Stimulated activated CD4-positive, alpha-beta T cell treated with anti-CD3 and anti-CD28 coated beads, Interleukin-4, amount 100 ng/mL, for 48 hours (primary cell): Measurements from ENCODE around the gene OR7C1.
A peak's percentile ranks its signal among the peaks of the same experiment; 100 is the strongest.
"Not testable (repeated sequence)": the region's sequence is repeated elsewhere in the genome, so short reads cannot be mapped to it uniquely, and the experiment has no call there.

Experiments used
- DNase-seq, 2 donors: peaks; one replicate each; pipeline ENCODE4 v3.0.0-alpha.2; 2020; ENCODE audit warnings: low read depth in 2 of 2

Gene OR7C1

DNA sequence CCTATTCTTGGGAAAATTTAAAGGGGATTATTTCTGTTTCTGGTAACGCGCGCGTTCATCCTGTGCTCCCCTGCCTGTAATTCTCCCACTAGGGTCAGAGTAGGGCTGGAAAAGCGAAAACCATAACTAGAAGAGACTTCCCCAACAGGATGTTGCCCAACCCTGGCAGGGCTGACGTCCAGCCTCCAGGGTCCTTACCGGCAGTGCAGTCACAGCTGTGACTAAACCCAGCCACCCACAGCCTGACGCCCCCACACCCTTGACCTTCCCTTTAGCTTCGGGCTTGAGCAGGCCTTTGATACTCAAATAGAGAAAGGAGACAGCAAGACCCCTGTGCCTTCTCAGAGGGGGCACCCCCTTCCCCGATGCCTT lies 50.3 kb downstream of the OR7C1 start:
- DNase-seq: peak in 1 of 2 donors; percentile 19

DNA sequence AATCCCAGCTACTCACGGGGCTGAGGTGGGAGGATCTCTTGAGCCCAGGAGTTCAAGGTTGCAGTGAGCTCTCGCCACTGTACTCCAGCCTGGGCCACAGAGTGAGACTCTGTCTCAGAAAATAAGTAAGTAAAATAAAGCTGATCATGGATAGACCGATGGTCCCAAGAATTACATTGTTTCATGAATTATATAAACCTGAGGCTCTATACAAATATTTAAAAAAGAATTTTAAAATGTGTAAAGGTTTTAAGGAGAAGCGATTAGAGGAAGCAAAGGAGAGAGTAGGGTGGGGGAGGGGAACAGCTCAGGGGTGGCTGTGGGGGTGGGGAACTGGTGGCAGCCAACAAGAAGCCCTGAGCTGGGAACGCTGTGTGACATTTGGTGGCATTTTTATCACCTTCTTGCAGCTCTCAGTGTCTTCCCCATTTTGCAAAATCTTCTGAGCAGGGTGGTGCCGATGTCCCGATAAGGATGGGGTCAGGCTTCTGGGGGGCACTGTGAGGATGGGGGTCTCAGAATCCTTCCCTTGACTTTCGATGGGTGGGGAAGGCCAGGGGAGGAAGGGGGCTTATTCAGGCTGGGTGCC lies 51.5 kb downstream of the OR7C1 start:
- not testable (repeated sequence) for DNase-seq

DNA sequence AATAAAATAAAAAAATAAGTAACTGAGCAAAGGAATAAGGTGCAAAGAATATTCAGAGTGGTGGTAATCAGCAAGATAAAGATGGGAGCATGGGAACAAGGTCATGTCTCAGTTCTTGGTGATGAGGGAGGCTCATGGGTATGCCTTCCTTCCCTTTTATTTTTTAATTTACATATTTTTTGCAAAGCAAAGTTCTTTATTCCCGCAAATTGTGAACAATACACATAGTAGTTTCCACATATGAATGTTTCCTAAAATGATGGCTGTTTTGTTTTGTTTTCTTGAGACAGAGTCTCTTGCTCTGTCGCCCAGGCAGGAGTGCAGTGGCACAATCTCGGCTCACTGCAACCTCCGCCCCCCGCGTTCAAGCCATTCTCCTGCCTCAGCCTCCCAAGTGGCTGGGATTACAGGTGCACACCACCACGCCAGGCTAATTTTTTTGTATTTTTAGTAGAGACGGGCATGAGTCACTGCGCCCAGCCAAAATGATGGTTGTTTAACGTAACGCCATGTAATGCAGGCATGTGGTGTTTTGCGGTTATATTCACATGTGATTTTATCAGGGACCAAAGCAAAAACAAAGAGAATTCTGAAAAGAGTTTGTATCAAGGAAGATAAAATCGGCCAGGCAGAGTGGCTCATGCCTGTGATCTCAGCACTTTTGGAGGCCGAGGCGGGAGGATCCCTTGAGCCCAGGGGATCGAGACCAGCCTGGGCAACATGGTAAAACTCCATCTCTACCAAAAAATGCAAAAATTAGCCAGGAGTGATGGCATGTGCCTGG lies 52.2 kb downstream of the OR7C1 start:
- no peak for DNase-seq

DNA sequence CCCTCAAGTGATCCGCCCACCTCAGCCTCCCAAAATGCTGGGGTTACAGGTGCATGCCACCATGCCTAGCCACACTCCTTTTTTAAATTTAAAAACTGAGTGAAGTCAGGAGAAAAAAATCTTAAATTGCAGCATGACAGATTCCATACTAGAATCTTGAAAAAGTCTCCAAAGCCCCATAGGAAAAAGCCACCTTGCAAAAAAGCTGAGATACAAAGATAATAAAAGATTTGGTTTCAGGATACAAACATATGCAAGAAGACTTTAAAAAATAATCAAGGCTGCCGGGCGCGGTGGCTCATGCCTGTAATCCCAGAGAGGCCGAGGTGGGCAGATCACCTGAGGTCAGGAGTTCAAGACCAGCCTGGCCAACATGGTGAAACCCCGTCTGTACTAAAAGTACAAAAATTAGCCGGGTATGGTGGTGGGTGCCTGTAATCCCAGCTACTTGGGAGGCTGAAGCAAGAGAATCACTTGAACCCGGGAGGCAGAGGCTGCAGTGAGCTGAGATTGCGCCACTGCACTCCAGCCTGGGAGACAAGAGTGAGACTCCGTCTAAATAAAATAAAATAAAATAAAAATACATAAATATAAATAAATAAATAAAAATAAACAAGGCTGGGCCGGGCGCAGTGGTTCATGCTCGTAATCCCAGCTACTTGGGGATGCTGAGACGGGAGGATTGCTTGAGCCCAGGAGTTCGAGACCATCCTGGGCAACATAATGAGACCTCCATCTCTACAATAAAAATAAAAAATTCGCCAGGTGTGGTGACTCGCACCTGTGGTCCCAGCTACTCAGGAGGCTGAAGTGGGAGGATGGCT lies 53.1 kb downstream of the OR7C1 start:
- DNase-seq: not testable (repeated sequence)

DNA sequence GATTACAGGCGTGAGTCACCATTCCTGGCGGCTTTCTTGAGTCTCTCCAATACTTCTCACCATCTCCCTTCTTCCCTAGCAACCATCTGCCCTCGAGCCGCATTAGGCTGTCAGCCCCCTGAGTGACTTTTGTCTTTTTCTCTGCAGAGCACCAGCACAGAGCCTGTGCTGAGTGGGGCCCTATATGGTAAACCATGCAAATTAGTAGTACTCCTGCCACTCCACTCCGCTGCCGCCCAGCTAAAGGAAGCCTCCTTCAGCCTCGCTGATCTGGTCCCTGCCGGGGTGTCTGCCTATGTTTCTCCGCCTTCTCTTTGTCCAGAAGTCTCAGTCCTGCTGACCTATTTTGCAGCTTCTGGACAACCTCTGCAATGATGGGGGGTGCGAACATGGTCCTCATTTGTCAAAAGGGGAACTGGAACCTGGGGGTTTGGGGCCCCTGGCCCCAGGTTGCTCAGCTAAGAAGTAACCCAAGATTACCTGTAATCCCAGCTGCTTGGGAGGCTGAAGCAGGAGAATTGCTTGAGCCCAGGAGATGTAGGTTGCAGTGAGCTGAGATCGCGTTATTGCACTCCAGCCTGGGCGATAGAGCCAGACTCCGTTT lies 54.3 kb downstream of the OR7C1 start:
- DNase-seq: not testable (repeated sequence)

DNA sequence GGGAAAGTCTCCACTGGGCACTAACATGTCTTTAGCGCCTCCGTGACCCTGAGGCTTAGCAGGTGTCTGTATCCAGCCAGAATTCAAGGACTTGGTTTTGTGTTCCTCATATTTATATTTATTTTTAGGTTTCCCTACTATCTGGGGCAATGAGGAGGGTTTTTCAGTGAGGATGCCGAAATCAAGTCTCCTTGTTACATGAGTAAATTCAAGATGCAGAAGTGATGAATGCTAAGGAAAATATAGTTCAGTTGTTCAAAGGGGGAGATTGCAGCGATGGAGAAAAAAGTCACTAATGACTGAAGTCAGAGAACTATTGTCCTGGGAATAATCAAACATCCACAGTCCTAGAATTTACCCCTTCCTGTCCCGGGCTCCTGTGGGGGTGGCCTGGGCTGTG lies 55.8 kb downstream of the OR7C1 start:
- no peak for DNase-seq

DNA sequence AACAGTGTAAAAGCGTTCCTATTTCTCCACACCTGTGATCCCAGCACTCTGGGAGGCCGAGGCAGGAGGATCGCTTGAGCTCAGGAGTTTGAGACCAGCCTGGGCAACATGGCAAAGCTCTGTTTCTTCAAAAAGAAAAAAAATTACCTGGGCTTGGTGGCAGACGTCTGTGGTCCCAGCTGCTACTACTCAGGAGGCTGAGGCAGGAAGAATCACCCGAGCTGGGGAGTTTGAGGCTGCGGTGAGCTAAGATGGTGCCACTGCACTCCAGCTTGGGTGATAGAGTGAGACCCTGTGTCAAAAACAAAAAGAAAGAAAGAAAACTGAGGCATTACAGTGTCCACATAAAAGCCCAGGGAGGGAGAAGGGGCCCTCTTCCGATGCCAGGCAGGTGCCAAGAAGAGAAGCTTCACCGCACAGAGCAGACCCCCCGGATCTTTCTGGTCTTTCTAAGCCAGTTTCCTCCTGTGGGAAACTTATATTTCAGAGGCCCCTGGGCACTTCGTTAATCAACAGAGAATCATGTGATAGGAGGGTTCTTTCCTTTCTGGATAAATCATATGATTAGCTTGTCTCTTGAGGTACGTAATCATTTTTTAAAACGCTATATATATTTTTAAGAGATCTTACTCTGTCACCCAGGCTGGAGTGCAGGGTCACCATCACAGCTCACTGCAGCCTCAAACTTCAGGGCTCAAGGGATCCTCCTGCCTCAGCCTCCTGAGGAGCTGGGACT lies 56.7 kb downstream of the OR7C1 start, which contains the start of gene ADGRE2:
Gene ADGRE2 (minus strand): TSS at position 451 of the 736 bp plus-strand sequence. CDS start 1,804 bp downstream, outside the sequence.
- not testable (repeated sequence) for DNase-seq

DNA sequence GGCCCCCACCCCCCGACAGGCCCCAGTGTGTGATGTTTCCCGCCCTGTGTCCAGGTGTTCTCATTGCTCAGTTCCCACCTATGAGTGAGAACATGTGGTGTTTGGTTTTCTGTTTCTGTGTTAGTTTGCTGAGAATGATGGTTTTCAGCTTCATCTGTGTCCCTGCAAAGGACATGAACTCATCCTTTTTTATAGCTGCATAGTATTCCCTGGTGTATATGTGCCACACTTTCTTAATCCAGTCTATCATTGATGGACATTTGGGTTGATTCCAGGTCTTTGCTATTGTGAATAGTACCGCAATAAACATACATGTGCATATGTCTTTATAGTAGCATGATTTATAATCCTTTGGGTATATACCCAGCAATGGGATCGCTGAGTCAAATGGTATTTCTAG lies 57.3 kb downstream of the OR7C1 start:
- DNase-seq: not testable (repeated sequence)

DNA sequence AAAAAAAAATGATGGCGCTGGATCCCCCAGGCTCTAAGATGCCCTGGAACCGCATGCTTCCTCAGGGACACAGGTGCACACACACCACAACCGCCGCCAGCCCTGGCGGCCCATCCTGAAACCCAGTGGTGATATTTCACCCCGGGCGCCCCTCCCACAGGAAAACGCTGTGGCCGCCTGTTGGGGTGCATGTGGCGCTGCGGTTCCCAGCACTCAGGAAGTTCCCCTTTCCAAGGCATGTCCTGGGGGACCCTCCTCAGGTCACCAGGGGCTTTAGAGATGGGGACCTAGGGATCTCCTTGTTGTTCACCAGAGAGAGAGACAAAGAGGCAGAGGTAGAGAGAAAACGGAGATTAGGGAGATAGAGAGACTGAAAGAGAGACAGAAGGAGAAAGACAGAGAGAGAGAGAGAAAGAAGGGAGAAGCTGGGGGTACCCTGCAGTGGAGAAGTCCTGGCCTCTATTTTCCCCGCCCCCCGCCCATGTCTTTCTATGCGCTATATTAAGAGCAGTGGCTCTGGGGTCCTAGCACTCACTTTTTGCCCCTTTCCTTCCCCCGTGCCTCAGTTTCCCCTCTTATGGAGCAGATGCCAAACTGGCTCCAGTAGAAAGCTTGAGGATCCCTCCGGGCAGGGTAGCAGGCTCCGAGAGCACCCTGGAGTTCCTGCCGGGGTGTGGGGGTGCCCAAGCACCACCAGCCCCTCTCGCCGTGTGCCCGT lies 59.0 kb downstream of the OR7C1 start:
- DNase-seq: no peak

DNA sequence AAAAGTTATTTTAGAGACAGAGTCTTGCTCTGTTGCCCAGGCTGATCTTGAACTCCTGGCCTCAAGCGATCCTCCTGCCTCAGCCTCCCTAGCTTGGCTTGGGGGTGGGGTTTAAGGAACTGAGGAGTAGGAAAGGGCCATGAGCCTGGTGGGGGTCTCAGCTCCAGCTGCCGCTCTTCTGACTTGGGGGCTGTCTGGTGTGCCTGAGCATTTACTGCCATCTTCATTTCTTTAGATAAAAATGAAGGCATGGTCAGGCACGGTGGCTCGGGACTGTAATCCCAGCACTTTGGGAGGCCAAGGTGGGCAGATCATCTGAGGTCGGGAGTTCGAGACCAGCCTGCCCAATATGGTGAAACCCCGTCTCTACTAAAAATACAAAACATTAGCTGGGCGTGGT lies 59.7 kb downstream of the OR7C1 start:
- not testable (repeated sequence) for DNase-seq

DNA sequence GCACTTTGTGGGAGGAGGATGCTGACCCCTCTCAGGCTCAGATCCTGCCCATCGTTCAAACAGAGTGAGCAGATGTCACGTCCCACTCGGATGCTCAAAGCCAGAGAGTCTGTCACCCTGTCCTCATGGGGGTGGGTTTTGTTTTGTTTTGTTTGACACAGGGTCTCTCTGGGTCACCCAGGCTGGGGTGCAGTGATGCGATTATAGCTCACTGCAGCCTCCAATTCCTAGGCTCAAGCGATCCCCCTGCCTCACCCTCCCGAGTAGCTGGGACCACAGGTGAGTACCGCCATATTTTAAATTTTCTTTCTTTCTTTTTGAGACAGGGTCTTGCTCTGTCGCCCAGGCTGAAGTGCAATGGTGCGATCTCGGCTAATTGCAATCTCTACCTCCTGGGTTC lies 60.6 kb downstream of the OR7C1 start:
- DNase-seq: no peak

DNA sequence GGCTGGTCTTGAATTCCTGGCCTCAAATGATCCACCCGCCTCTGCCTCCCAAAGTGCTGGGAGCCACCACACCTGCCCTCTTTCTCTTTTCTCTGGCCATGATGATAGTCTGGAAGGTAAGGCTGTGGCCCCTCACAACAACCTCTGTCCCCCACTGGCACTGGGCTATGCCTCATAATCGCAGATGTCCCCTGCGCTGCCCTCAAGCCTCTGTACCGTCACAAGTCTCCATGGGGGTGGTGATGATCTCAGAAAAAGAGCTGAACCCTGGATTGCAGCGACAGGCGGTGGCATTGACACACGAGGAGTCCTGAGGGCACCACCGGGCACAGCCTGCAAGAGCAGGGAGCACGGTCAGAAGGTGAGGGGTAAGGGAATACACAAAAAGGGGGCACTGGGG lies 61.3 kb downstream of the OR7C1 start:
- not testable (repeated sequence) for DNase-seq

DNA sequence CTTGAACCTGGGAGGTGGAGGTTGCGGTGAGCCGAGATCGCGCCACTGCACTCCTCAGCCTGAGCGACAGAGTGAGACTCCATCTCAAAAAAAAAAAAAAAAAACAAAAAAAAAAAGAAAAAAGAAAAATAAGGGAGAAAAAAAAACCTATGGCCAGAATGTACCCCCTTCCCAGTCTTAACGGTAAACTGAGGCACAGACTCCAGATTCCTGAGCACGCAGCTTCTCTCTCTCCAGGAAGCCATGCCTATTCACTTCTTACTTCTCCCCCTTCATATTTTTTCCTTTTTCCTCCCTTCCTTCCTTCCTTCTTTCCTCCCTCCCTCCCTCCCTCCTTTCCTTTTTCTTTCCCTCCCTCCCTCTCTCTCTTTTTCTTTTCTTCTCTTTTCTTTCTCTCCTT lies 62.0 kb downstream of the OR7C1 start:
- no peak for DNase-seq

DNA sequence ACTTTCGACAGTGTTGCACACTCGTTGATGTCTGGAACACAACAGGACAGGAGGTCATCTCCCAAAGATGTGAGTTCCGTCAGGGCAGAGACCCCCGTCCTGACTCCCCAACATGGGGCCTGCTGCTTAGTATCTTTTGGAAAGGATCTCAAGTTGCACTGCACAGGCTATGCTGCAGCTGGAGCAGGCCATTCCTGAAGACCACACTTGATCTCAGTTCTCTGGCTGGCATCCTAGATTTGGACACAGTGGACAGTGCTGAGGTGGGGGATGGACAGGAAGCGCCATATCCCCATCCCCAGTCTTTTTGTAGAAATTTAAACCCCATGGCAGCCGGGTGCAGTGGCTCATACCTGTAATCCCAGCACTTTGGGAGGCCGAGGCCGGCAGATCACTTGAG lies 62.5 kb downstream of the OR7C1 start:
- DNase-seq: no peak

DNA sequence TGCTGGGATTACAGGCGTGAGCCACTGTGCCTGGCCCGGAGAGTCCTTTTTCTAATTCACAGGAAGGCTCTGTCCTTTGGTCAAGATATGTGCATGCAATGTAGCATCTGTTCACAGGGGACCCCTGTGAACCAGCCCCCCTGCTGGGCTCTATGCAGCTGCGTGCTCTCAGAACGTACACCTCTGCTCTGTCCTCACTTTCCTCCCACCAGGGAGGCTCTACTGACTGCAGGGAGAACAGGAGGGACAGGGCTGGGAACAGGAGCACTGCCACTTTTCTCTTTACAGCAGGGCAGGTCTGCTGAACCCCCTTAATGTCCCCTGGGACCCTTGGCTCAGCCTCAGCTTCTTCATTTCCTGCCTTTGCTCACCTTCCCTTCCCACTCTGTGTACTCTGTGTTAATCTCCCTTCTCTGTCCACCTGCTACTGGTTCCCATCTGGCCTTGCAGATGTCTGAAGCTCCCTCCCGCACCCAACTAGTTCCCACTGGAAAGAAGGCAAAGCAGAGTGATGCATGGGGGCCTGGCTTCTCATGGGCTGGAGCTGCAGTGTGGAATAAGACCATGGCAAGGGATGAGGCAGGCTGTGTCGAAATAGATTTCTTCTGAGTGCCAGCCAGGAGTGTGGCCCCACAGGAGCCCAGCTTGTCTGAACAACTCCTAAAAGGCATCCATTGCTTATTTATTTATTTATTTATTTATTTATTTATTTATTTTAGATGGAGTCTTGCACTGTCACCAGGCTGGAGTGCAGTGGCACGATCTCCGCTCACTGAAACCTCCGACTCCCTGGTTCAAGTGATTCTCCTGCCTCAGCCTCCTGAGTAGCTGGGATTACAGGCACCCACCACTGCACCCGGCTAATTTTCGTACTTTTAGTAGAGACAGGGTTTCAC lies 63.8 kb downstream of the OR7C1 start:
- DNase-seq: no peak

DNA sequence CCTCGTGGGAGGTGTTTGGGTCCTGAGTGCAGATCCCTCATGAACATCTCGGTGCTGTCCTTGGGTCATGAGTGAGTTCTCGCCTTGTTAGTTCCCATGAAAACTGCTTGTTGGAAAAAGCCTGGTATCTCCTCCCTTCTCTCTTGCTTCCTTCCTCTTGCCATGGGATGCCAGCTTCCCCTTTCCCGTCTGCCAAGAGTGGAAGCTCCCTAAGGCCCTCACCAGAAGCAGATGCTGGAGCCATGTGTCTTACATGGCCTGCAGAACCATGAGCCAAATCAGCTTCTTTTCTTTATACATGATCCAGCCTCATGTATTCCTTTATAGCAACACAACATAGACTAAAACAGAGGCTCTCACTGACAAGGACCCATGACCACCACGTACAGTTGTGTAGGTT lies 64.8 kb downstream of the OR7C1 start:
- no peak for DNase-seq

DNA sequence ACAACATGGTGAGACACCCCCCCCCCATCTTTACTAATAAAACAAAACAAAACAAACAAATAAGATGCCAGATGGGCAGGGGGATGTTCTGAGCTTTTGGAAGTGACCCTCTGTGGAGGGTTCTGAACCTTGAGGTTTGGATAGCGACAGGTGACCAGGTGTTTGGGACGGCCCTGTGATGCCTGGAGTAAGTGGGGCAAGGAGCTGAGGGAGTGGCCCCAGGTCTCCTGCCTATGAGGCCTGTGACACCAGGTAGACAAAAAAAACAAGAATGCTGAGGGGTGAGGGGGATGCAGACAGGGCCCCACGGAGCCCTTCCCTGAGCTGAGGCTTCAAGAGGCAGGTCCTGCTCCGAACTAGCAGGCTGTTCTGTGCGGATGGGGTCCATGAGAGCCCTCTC lies 65.8 kb downstream of the OR7C1 start:
- DNase-seq: no peak

DNA sequence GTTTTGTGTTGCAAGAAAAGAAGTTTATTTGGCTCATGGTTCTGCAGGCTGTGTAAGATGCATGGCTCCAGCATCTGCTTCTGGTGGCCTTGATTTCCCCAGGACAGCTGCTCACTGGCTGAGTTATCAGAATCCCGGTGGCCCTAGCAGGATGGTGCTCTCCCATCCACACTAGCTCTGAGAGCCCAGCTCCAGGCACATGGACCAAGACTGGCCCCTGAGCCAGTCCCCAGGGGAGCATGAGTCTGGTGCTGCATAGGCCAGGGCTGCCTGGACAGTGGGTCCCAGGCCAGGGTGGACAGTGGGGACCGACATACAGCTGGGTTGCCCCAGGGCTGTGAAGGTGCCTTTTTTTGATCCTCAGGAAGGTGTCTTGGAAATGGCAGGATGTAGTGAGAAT lies 67.0 kb downstream of the OR7C1 start:
- DNase-seq: no peak

DNA sequence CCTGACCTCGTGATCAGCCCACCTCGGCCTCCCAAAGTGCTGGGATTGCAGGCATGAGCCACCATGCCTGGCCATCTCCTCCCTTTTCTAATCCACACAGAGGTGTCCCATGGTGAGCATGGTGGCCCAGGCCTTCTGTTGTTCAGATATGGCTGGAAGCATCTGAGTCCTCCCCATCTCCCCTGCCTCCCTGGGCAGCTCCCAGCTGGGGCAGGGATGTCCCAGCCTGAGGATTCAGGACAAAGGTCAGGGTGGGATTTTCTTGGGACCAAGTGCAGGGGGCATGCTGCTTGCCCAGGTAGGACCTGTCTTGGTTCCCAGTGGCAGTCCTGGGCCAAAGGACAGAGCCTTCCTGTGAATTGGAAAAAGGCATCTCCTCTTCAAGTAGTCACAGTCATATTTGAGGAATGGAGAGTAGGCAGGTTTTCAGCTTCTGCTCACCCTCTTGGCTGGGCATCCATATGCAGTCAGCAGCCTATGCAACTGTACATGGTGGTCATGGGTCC lies 67.5 kb downstream of the OR7C1 start:
- DNase-seq: no peak

DNA sequence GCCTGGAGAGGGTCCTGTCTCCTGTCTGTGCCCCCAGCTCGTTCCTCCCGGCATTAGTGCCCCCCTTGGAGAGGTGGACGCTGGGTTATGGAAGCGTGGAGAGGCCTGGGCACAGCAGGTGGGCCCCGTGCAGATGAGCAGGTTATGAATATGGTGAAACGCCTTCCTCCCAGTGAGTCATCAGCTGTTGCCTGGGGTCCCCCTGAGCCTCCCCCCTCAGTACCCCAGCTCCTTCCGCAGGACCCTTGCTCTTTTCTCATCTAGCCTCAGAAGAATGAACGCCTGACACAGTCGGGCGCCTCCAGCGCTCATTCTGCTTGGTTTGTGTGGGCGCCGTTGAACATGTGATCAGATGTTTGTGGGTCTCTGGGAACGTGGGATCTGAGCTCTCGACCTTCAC lies 69.1 kb downstream of the OR7C1 start:
- DNase-seq: not testable (repeated sequence)
